HG03460 (cell line): ENCODE measurements around the gene ELFN2.

ENCODE experiments used
- ATAC-seq: cut with Tn5 transposase; IDR thresholded peaks from one replicate; pipeline ENCODE4 v1.9.1; 2021; ENCODE audit not compliant: unreplicated experiment

ELFN2 gene

DNA sequence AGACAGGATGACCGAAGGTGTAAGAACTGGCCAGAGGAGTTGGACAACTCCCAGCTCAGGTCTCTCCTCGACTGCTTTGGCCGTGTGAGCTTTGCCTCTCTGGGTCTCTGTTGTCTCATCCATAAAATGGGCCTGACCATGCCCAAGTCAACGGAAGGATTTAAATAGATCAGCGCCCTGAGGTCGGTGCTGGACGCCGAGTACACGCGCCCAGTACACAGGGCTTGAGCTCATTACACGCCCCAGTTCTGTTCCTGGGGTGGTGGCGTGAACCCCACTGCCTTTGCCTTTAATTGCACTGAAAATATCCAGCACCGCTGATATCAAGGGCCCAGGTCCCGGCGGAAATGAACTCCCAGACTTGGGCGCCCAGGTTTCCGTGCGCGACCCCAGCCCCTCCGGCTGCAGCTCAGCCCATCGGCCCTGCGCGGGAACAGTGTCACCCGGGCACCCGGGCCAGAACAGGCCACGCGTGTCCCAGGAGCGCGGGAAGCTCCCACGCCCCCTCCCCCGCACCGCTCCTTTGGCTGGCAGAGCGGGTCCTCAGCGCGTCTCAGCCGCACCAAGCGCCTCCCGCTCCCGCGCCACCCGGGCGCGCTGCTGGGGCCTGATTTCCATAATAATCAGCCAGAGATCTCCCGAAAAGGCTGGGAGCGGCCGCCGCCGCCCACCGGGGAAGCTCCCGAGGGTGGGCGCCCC, 102.8 kb downstream of the ELFN2 start:
- ATAC-seq: no peak

- no peak for ATAC-seq
Measured at GRCh38 chr22:37320726-37321677, 106.3 kb downstream of the ELFN2 start.

GRCh38 chr22:37319469-37319868, 107.8 kb downstream of the ELFN2 start:
- no peak for ATAC-seq

DNA sequence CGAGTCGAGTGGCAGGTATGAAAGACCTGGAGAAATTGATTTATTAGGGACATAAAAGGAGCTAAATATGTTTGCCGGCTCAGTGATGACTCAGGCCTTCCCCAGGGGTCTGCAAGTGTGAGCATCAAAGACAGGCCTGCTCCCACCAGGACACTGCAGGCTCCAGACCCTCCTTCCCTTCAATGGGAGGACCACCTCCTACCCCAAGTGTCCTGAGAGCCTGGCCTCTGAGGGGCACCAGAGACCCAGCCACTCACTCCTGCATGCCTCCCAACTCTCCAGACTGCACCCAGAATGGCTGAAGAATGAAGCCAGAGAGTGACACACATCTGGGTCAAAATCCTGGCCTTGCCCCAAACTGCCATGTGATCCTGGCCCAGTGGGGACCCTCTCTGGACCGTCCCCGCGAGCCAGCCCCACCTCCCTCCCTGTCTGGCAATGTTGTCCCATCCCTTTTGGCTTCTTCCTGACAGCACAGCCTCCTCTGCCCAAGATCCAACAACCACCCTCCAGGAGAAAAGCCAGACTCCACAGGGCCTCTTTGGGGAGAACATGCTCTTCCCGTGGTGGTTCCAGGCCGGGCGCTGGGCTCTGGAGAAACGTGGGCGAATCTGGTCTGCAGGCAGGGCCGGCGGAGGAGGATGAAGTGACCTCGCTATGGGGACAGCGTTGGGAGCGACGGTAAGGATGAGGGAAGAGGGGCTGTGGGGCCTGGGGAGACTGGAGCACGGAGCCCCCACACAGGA, 108.7 kb downstream of the ELFN2 start:
- no peak for ATAC-seq
